Measurements from ENCODE around the gene GFM1.

- TF ChIP-seq CTCF (IDR thresholded peaks at IDR 0.05) (no peak), POLR2A (IDR thresholded peaks at IDR 0.05) (no peak)
Measured at GRCh38 chr3:158685159-158685558, 40.8 kb downstream of the GFM1 start.

Measured in ovary (tissue), 3 donors.